HG03097 (cell line): ENCODE results near the gene MCOLN1.

ENCODE experiments used
- ATAC-seq: cut with Tn5 transposase; IDR thresholded peaks from one replicate; pipeline ENCODE4 v1.9.1; 2021; ENCODE audit not compliant: unreplicated experiment, low FRiP score

The MCOLN1 gene

GRCh38 chr19:7540761-7541474 lies 18.5 kb downstream of the MCOLN1 start:
- ATAC-seq = no peak

GRCh38 chr19:7541475-7541824 lies 19.0 kb downstream of the MCOLN1 start:
- ATAC-seq = no peak

- ATAC-seq = no peak
Observed at GRCh38 chr19:7541828-7542443, 19.5 kb downstream of the MCOLN1 start.

- ATAC-seq = no peak
Observed at GRCh38 chr19:7542556-7543348, 20.3 kb downstream of the MCOLN1 start.

GRCh38 chr19:7544626-7545025 lies 22.2 kb downstream of the MCOLN1 start:
- no peak for ATAC-seq

GRCh38 chr19:7545300-7545699 lies 22.9 kb downstream of the MCOLN1 start:
- no peak for ATAC-seq

GRCh38 chr19:7545904-7546303 lies 23.5 kb downstream of the MCOLN1 start:
- no peak for ATAC-seq

- ATAC-seq = no peak
Observed at GRCh38 chr19:7547159-7547558, 24.7 kb downstream of the MCOLN1 start.

- no peak for ATAC-seq
Observed at GRCh38 chr19:7549429-7550148, 27.2 kb downstream of the MCOLN1 start.

GRCh38 chr19:7550169-7550770 lies 27.8 kb downstream of the MCOLN1 start:
- ATAC-seq = no peak

- ATAC-seq = no peak
Observed at GRCh38 chr19:7550987-7551761, 28.8 kb downstream of the MCOLN1 start.

GRCh38 chr19:7552781-7553180 lies 30.4 kb downstream of the MCOLN1 start:
- ATAC-seq = no peak

- no peak for ATAC-seq
Observed at GRCh38 chr19:7554565-7554964, 32.1 kb downstream of the MCOLN1 start.

GRCh38 chr19:7554990-7555864 lies 32.8 kb downstream of the MCOLN1 start:
- ATAC-seq = no peak

GRCh38 chr19:7556696-7557315 lies 34.4 kb downstream of the MCOLN1 start:
- ATAC-seq = no peak

- ATAC-seq = no peak
Observed at GRCh38 chr19:7558667-7559066, 36.2 kb downstream of the MCOLN1 start.

- ATAC-seq = no peak
Observed at GRCh38 chr19:7559102-7559501, 36.7 kb downstream of the MCOLN1 start.

- ATAC-seq = no peak
Observed at GRCh38 chr19:7560255-7560654, 37.8 kb downstream of the MCOLN1 start.

- ATAC-seq = no peak
Observed at GRCh38 chr19:7561325-7561724, 38.9 kb downstream of the MCOLN1 start.
